ENCODE results near the gene CLCF1.

CLCF1 gene

DNA sequence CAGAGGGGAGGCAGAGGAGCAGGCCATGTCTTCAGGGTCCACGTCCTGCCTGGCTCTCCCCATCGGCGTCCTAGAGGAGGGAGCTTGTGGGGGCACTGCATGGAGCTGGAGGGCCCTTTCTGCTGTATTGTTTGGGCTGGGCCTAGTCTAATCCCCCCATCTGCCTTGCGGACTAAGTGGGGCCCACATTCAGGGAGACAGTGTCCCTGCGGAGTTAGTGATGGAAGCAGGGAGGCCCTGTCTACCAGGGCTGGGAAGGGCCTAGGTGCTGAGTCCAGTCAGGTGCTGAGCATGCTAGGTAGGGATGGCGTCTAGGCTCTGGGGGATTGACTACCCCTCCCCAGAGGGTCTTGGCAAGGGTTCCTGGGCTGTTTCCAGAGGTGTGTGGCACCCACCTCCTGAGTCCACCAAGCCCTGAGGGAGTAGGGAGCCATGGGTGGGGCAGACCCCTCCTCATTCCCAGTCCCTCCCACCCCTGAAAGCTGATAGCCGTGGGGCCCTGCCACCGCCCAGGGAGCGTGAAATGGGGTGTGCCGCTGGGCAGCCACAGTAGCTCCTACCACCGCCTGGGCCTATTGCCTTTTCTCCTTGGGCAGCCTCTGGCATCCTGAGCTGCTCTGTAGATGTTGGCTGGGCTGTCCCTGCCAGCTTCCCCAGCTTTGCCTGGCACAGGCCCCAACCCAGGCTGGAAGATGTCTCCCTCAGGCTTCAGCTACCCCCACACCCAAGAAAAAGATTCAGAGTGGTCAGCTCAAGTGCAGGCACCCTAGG, 18.2 kb downstream of the CLCF1 start:
- H3K4me3 ChIP-seq (replicated peaks; ENCODE audit: low read depth, low read length), result peak overlapping the region; percentile 15; the same call in 1 of the 2 replicates
- DNase-seq (ENCODE audit: extremely low read depth, low read depth), result no peak
- TF ChIP-seq, protein P1, sequence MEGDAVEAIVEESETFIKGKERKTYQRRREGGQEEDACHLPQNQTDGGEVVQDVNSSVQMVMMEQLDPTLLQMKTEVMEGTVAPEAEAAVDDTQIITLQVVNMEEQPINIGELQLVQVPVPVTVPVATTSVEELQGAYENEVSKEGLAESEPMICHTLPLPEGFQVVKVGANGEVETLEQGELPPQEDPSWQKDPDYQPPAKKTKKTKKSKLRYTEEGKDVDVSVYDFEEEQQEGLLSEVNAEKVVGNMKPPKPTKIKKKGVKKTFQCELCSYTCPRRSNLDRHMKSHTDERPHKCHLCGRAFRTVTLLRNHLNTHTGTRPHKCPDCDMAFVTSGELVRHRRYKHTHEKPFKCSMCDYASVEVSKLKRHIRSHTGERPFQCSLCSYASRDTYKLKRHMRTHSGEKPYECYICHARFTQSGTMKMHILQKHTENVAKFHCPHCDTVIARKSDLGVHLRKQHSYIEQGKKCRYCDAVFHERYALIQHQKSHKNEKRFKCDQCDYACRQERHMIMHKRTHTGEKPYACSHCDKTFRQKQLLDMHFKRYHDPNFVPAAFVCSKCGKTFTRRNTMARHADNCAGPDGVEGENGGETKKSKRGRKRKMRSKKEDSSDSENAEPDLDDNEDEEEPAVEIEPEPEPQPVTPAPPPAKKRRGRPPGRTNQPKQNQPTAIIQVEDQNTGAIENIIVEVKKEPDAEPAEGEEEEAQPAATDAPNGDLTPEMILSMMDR (IDR thresholded peaks at IDR 0.05; ENCODE audit: low read depth, low read length, missing control alignments), result no peak

DNA sequence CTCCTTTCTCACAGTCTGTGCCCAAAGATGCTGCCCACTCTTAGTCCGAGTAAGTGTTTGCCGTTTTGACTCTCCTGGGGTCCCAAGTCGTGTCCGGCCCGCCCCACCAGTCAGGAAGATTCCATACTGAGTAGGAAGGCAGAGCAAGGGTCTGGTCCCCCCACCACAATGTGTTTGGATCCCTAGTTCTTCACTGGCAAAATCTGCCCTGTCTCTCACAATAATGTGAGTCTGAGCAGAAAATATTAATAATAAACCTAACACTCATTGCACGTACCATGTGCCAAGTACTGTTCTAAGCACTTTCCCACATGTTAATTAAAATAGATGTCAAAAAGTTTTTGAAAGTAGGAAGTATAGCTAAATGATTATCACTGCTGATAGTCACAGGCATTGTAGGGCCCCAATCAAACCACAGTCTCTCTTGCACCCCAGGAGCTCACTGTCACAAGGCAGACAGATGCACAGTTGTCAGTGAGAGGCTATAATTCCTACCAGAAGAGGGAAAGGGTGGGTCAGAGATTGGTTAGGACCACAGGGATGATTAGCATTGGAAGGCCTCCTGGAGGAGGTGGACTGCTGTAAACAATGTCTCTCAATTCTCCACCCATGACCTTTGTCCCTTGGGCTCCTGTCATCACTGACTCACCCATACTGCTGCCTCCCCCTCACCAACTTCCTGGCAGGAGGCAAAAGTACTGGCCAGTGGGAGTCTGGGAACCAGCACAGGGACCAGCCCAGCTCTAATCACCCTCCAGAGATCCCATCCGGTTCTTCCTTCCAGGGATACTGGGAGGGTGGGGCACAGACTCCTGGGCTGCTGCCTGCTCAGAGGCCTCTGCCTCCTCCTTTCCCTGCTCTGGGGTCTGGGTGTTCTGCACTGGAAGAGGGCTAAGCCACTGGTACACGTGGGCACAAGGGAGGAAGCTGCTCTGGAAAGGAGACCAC, 19.0 kb downstream of the CLCF1 start:
- TF ChIP-seq, protein P1 (IDR thresholded peaks at IDR 0.05; ENCODE audit: low read depth, low read length, missing control alignments), result no peak
- DNase-seq (ENCODE audit: extremely low read depth, low read depth), result peak; percentile 96
- H3K4me3 ChIP-seq (replicated peaks; ENCODE audit: low read depth, low read length), result peak overlapping the region; percentile 70

DNA sequence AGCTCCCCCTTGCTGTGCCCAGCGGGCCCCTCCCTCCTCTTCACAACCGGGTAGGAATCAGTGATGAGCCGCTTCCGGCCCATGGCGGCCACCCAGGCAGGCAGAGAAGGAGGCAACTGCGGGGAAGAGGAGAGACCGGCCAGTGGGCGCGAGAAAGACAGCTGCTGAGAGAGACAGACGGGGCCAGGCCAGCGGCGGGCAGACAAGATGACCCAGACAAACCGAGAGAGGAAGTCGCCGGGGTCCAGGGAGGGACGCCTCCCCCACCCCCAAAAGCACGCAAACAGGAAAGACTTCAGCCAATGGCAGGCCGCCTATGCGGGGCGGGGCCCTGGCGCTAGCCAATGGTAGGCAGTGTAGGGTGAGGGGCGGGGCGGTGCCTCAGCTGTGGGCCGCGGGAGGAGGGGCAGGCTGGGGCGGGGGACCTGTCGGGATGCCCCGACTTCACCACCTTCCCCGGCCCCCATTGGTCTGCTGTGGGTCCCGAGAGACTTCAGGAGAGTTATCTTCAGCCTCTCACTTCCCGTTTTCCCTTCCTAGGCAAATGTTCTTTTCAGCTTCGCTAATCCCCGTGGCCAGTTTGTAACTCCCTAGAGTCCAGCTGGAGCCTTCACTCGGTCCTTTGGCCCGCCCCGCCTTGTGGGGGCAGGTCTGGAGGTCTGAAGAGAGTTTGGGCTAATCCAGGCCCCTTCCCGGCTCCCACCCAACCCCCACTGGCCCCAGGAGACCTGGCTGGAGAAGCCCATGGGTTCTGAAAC, 19.9 kb downstream of the CLCF1 start, which contains the start of gene POLD4:
POLD4 (minus strand) TSS at position 230 of the 758 bp plus-strand sequence; CDS start at position 83, 147 bp downstream.
- TF ChIP-seq, protein P1 (IDR thresholded peaks at IDR 0.05; ENCODE audit: low read depth, low read length, missing control alignments), result no peak
- no peak for DNase-seq (ENCODE audit: extremely low read depth, low read depth)
- H3K4me3 ChIP-seq (replicated peaks; ENCODE audit: low read depth, low read length), result peak within 1 kb of the TSS; percentile 70

DNA sequence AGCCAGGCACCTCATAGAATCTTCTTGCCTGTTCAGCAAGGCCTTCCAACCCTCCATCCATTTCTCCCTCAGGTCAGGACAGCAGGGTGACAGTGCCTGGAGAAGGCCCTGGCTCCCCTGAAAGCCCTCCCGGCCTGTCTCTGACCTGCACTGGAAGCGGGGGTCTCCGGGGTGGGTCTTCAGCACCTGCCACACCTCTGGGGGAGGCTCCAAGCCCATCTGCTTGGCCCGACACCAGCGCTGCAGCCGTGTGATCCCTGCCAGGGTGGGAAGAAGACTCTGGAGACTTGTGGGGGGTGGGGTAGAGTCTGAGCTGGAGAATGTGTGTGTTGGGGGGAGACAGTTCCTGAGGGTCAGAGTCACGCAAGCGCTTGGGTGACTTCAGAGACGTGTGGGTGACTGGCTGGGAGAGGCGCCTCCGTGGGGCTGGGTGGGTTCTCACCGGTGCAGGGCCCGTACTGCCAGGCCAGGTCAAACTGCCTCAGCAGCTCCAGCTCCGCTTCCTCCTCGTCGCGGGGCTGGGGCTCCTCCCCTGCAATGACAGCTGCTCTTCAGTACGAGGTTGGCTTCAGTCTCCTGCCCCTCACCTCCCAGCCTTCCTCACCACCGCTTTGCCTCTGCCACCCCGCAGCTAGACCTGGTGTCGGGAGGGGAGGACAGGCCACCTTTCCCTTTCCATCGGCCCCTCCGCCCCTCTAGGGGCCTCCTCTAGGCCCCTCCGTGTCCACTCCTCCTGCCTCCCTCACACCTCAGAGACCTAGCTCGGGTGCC, 20.7 kb downstream of the CLCF1 start:
- peak overlapping the region; percentile 70 for H3K4me3 ChIP-seq (replicated peaks; ENCODE audit: low read depth, low read length)
- no peak for DNase-seq (ENCODE audit: extremely low read depth, low read depth)
- TF ChIP-seq, protein P1 (IDR thresholded peaks at IDR 0.05; ENCODE audit: low read depth, low read length, missing control alignments), result no peak

DNA sequence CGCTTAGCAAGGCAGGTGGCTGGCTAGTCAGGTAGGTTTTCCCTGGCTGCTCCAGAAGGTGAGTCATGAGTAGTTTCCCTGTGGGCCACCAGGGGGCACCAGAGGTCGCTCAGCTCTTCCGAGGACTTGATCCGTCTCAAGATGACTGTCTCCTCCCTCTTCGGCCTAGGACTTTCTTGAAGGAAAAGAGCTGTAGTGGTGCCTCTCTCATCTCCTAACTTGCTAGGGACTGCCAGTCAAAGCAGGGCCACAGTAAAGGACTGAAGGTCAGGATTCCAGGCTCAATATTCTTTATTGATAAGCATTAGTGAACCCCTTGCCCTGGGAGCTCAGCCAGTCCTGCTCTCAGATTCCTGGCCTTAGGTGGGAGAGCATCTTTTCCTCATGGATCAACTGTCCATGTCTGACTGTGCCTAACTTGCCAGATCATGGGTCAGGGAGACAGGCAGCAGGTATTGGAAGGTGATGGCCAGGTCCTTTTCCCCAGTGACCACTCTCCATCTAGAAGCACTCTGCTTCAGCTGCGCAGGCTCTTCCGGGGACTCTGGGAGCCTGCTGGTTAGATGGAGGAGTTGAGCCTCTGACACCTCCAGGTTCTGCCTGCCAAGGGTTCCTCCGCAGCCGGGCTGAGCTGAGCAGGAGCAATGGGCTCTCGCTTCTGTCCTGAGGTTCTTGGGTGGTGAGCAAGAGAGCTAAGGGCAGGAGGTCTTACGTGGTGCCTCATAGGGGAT, 22.0 kb downstream of the CLCF1 start:
- DNase-seq (ENCODE audit: extremely low read depth, low read depth), result no peak
- TF ChIP-seq, protein P1 (IDR thresholded peaks at IDR 0.05; ENCODE audit: low read depth, low read length, missing control alignments), result peak; percentile 96
- no peak overlapping the region for H3K4me3 ChIP-seq (replicated peaks; ENCODE audit: low read depth, low read length)
